NCI-H526 (cell line): Measurements from ENCODE around the gene KTN1.

Experiments used
- DNase-seq, 2 experiments: peaks; one replicate each; lab custom pipeline; 2025; lab: John Stamatoyannopoulos, UW

The KTN1 gene

DNA sequence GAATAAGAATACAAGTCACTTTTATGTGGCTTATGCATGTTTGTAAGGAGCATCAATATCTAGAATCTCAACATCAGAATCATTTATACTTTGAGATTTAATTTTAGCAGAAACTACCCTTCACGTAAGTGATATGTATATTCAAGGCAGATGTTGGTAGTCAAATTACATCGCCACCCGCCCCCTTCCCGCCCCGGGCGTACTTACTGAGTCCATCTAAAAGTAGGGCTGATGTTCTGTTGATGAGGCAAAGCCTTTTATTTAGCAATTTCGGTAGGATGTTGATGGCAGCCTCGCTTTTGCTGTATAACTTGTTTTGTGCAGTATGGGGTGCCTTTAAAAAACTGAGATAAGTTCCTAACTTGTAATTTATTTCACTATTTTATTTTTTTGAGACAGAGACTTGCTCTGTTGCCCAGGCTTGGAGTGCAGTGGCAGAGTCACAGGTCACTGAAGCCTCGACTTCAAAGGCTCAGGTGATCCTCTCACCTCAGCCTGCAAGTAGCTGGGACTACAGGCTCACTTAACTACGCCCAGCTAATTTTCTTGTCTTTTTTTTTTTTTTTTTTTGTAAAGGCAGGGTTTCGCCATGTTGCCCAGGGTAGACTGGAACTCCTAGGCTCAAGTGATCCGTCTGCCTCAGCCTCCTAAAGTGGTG, 30.8 kb downstream of the KTN1 start:
- no peak for DNase-seq

DNA sequence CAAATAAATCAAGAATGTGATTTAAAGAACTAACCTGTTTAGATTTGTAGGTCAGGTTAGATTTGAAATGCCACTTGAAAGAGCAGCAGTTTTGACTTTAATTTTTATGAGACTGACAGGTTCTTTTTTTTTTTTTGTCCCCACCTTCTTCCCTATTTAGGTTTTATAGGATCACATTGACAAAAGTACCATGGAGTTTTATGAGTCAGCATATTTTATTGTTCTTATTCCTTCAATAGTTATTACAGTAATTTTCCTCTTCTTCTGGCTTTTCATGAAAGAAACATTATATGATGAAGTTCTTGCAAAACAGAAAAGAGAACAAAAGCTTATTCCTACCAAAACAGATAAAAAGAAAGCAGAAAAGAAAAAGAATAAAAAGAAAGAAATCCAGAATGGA, 31.9 kb downstream of the KTN1 start:
- DNase-seq, result no peak

DNA sequence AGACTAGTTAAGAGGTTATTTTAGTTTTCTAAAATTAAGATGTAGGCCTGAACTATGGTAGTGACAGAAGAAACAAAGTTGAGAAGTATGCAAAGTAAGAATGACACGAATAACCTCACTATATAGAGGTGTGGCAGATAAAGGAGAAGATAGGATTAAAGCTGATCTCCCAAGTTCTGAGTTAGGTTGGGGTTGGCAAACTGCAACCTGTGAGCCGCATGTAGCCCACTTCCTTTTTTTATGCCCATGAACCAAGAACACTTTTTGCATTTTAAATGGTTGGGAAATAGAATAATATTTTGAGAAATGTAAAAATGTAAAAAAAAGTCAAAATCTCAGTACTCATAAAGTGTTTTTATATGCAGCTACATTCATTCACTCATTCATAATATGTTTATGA, 34.3 kb downstream of the KTN1 start:
- DNase-seq, result no peak

DNA sequence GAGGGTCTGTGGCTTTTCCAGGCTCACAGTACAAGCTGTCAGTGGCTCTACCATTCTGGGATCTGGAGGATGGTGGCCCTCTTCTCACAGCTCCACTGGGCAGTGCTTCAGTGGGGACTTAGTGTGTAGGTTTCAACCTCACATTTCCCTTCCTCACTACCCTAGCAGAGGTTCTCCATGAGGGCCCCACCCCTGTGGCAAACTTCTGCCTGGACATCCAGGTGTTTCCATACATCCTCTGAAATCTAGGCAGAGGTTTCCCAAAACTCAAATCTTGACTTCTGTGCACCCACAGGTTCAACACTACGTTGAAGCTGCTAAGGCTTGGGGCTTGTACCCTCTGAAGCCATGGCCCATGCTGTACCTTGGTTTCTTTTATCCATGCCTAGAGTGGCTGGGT, 40.3 kb downstream of the KTN1 start:
- no peak for DNase-seq

DNA sequence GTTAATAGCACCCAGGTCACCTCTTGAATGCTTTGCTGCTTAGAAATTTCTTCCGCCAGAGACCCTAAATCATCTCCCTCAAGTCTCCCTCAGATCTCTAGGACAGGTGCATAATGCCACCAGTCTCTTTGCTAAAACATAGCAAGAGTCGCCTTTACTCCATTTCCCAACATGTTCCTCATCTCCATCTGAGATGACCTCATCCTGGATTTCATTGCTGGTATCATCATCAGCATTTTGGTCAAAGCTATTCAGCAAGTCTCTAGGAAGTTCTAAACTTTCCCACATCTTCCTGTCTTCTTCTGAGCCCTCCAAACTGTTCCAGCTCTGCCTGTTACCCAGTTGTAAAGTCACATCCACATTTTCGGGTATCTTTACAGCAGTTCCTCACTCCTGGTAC, 41.0 kb downstream of the KTN1 start:
- DNase-seq, result no peak

DNA sequence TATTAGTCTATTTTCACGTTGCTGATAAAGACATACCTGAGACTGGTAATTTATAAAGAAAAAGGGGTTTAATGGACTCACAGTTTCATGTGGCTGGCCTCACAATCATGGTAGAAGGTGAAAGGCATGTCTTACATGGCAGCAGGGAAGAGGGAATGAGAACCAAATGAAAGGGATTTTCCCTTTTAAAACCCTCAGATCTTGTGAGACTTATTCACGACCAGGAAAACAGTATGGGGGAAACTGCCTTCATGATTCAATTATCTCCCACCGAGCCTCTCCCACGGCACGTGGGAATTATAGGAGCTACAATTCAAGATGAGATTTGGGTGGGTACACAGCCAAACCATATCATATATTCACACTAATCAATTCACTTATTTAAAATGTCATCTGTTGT, 41.4 kb downstream of the KTN1 start:
- DNase-seq, result no peak

DNA sequence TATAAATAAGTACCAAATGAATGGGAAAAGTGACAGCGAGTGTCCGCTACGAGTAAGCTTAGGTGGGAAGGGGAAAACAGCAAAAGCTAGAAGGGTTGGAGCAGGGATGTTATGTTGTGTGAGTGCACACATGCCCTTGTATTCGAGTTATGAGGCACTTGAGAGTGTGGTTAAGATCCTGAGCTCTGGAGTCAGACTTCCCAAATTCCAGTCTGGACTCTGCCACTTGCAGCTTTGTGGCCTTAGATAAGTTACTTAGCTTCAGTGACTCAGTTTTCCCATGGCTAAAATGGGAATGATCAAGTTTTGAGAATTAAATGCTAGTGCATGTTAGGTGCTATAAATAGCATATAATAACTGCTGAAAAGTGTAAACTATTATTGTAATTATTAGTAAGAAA, 44.9 kb downstream of the KTN1 start:
- DNase-seq, result no peak

DNA sequence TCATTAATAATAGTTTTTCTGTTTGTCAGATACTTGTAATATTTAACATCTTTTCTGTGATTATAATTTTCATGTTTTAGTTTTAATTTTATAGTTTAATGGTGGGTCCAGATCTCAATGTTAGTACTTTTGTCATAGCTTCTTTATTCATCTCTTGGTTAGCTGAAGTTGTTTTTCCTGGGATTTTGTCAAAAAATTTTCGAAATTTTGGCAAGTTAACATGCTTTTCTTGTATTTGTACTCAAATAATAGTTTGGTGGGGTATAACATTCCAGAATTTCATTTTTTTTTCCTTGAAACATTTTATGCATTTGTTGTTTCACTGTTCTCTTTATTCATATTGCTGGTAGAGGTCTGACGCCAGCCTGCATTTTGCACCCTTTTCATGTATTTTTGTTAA, 45.5 kb downstream of the KTN1 start:
- DNase-seq, result no peak

DNA sequence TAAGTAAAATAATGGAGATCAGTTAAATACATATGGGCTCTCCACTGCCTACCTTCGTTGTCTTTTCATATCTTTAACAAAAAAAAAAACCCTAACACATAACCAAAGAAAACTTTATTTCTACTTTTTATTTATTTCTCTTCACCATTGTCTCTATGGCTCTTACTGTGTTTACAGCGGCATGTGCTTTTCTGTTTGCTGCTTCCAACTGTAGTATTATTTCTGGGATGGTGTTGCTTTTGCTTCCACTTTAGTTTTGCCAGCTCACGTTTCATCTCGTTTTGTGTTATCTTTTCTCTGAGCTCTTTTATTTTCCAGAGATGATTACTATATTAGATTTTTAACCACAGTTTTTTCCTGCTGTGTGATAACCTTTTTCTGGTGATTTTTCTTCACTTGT, 46.1 kb downstream of the KTN1 start:
- no peak for DNase-seq

DNA sequence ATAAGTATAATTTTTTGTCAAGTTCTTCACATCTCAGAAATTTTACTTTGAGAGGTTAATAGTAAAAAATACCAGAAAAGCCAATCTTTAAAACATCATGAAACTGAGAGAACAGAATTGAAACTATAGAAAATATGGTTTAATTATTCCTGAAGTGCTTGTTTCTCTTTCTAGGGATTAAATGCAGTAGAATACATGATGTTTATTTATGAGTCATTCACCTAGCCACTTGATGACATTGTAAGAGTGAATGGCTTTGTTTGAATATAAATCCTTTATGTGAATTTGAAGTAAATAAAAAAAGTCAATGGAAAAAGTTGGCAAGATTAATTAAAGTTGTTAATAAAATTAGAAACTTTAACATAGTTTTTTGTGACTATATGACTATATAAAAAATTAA, 48.4 kb downstream of the KTN1 start:
- no peak for DNase-seq

DNA sequence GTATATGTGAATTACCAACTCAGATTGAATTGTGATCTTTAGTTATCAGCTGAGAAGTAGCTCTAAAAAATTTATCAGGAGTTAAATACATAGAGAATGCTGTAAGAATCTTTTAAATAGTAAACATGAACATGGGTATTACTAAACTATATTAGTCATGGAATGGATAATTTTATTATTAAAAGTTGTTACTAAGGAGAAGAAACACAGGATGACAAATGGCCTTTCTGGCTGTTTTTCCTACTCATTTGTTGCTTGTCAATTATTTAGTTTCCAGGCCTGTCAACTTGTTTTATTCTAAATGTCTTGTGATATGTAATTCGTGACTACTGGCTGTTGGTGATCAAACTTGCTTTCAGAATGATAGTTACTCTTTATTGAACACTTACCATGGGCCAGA, 58.7 kb downstream of the KTN1 start:
- no peak for DNase-seq

DNA sequence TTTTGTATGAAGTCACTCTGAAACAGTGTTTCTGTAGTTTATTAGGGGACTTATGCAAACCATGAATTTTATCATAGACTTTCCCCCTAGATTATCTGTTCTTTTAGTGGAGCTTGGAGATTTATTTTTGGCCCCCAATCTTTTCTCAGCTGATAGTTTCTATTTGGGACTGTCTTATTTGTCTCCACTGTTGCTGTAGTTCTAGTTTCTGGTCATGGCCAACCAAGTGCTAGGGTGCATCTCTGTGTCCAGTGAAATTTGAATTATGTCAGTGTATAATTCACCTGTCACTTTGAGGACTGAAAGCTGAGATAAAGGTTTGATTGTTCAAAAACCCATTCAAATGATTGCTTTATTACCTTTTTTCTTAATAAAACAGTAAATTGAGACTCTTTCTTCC, 61.3 kb downstream of the KTN1 start:
- no peak for DNase-seq

DNA sequence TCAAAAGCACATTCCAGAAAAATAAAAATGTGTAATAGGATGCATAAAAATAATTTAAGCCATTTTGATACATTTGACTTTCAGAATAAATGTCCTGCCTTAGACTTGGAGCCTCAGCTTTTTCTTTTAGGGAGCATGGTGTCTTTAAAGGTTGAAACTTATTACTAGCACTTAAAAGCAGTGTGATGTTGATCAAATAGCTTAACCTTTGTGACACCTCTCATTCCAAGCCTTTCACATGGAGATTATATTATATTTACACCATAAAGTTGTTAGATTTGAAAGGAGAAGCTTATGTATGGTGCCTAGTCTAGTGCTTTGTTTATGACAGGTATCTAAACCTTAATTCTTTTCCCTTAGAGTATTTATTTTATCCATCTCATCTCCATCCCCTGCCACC, 61.9 kb downstream of the KTN1 start:
- no peak for DNase-seq

DNA sequence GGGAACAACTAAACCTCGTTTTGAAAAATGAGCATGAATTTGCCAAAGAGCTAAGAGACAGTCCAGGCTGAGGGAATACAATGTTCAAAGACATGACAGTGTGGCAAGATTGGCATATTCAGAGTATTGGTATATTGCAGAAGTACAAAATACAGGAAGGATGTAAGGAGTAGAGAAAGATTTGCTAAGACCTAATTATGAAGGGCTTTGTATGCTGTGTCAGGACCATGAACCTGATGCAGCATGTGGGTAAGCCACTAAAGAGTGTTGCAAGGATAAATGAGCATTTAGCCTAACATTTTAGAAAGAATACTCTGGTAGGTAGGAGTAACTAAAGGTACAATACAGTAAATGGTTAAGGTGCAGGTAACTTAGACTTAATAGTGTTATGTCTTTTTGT, 65.1 kb downstream of the KTN1 start:
- no peak for DNase-seq

DNA sequence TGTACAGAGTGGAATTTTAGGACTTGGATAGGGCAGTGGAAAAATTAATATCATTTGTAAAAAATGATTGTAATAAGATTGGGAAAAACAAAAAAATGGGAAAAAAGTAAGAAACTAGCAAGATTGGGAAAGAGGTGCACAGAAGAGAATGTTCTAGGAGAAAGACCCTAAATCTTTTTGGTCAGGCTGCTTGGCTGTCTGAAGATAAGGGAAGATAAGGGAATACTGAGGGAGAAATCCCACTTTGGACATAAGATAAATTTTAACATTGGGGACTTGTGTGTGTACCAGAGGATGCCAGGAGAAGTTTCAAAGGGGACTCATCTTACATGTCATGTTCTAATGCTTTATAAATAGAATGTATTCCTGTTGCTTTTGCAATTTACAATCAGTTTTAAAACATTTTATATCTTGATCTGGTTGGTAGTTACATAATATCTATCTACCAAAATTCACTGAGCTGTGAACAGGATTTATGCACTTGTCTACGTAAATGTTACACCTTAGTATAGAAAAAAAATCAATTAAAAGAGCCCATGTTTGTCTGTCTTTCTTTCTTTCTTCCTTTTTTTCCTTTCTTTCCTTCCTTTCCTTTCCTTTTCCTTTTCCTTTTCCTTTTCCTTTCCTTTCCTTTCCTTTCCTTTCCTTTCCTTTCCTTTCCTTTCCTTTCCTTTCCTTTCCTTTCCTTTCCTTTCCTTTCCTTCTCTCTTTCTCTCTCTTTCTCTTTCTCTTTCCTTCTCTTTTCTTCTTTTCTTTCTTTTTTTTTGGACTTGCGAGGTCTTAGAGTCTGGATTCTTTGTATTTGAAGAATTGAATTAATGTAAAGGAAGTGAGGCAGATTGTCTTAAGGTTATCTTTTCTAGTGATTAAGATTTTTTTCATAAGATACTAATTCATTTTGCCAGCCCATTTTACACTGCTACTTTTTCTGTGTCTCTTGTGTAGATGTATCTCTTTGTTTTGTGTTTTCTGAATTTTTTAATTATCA, 66.1 kb downstream of the KTN1 start:
- no peak for DNase-seq

DNA sequence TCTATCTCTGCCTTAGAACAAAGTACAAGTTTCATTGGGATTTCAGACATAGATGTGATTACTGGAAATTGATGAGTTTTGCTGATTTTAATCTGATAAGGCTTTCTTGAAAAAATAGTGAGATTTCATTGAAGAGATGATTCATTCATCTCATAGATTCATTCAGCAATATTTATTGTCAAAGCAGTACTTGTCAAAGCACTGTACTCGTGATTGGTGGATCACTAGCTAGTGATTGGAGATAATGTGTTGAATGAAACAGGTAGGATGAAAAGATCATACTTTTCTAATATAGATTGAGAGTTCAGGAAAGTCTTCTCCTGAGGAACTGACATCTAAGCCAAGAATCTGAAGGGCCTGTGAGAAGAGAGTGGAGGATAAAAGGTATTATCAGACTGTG, 71.0 kb downstream of the KTN1 start:
- DNase-seq, result no peak

DNA sequence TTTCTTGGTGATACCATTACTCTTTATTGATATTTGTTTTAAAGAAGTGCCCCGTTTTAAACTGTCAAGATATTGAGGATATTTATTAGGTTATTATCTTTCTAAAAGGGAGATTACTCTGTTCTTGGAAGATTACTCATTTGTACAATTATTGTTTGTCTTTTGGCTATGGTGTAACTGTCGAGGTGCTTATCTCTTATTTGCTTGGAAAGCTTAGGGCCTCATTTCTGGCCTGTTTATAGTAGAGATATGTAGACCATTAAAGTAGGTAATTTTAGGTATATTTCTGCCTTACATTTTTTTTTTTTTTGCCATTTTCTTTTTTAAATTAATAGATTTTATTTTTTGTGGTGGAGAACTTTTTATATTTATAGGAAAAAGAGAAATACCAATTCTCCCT, 74.2 kb downstream of the KTN1 start:
- DNase-seq, result no peak

DNA sequence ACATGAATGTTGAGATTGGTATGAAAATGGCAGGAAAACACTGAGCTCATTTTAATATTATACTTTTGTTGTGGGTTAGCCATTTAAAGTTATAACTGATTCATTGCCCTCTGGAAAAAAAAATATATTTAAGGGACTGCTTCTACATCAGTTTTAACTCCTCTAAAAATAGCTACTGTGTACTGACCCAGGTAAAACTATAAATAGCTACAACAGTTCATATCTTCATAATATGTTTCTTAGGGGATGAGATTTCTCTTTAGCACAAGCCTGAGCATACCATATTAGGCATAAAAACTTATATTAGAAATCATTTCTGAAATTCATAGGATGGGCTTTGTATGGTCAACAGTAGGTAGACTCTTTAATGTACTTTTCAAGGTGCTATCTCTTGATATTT, 81.0 kb downstream of the KTN1 start:
- DNase-seq, result no peak

DNA sequence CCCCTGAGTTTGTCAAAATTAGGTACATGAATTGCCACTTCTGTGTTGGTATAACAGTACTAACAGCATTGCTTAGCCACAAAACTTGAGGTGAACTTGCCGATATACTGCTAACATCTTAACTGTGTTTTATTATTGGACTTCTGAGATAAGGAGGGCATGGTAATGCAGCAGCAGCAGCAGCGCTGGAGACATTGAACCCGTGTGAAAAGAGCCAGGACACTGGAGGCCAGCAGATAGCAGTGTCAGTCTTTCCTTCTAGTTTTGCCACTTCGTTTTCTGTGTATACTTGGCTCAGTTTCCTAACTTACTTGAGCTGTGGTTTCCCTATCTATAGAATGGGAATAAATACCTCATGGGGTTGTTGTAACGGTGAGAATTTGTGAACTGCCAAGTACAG, 82.7 kb downstream of the KTN1 start:
- DNase-seq, result no peak

DNA sequence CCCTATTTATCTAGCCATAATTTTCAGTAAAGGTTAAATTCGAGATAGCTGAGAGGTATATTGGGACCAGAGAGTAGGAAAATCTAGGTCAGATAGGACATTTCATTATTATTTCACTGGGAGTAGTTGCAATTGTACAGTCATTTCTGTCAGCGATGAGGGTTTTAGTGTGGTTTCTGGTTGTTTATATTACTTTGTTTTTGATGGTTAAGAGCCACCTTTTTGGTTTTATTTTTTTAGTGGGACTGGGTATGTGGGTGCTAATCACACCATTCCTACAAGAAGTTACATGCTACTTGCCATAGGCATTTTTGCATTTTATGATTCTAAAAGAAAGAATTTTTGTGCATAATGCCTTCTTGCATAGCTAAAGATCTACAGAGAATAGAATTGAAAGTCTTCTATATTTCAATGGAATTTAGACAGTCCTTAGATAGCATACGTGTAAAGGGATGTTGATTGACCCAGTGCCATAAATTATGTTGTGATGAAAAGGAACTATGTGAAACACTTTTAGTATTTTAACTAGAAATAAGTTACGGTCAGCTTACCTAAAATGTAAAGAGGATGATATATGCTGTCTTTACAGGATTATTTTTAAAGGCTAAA, 85.2 kb downstream of the KTN1 start:
- DNase-seq, result no peak

DNA sequence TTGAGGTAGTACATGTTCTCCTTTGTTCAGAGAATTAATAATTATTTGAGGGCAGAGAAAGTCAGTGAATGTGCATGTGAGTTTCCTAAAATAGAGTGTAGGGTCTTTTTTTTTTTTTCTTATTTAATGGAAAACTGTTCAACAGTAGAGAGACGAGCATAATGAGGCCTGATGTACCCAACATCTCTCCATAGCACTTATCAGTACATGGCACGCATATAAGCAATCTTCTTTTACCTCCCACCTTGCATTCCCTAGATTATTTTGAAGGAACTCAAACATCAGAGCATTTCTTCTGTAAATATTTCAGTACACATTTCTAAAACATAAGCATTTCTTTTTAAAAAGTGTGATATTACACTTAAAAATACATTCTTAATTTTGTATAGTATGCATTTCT, 87.8 kb downstream of the KTN1 start:
- DNase-seq, result no peak

DNA sequence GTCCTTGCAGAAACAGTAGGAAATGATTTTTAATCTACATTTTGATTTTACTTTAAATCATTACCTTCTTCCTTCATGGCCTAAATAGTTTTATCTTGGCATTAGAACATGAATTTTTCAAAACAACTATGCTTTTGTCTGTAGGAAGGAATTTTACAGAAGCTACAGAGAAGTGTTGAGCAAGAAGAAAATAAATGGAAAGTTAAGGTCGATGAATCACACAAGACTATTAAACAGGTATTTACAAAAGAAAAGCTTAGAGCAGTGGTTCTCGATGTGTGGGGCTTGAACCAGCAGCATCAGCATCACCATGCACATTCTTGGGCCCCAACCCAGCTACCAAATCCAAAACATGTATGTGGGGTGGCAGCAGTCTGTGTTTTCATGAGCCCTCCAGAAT, 91.6 kb downstream of the KTN1 start:
- no peak for DNase-seq

DNA sequence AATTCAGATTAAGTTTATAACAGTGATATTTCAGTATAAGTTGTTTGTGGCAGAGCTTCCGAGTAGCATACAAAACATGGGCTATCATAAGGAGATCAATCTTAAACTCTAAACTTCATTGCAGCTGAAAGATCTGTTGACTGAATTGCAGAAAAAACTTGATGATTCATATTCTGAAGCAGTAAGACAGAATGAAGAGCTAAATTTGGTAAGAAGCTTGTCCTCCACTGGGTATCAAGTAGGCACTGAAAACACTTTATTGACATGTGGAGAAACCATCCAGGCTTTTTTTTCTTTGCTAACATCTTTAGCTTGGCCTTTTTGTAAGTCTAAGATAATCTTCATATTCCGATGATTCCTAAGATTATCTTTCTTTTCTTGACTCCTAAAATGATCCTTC, 93.0 kb downstream of the KTN1 start:
- no peak for DNase-seq
